H1 (cell line): Measurements from ENCODE around the gene NFAM1. TPM values are rescaled to one million over a fixed set of nuclear protein-coding genes. Genes with fewer than 3 reads are reported as not detected.

Source experiments
- CTCF ChIA-PET: fragments of 300-600 bp; sonication (Branson Sonifier 250); formaldehyde crosslinking; loops from one replicate; lab custom pipeline; 2021; ENCODE audit not compliant: partially characterized antibody; lab: Charles Lee
- POLR2A ChIA-PET: fragments of 300-600 bp; sonication (Branson Sonifier 250); formaldehyde crosslinking; loops from one replicate; lab custom pipeline; 2021; ENCODE audit warnings: inconsistent platforms; ENCODE audit not compliant: partially characterized antibody; lab: Charles Lee
- DNase-seq, 2 experiments: peaks; one replicate each; pipeline versions ENCODE4 v3.0.0 to v3.0.0-alpha.2; 2010 to 2022; ENCODE audit warnings: low spot score in 2 of 2, low read depth in 1 of 2, mixed read lengths in 1 of 2
- FAIRE-seq: peaks from 2 replicates; lab custom pipeline; 2011; peaks lifted over from hg19 to GRCh38; lab: Jason Lieb, UNC
- H2AFZ ChIP-seq: 2 replicates; pipeline ENCODE4 v1.8.1; 2012; ENCODE audit warnings: low read length, inconsistent platforms
- H2AK5ac ChIP-seq: 2 replicates; pipeline ENCODE4 v1.6.1; 2013; ENCODE audit warnings: low read depth, low read length
- H2BK120ac ChIP-seq: replicated peaks from 2 replicates; pipeline ENCODE3; 2013; ENCODE audit warnings: low read depth, low read length, inconsistent platforms
- H2BK12ac ChIP-seq: 2 replicates; pipeline ENCODE4 v1.6.1; 2013; ENCODE audit warnings: low read depth, low read length
- H2BK15ac ChIP-seq: 2 replicates; pipeline ENCODE4 v1.6.1; 2013; ENCODE audit warnings: low read length
- H2BK20ac ChIP-seq: 2 replicates; pipeline ENCODE4 v1.6.1; 2013; ENCODE audit warnings: low read length
- H2BK5ac ChIP-seq: 2 replicates; pipeline ENCODE4 v1.6.1; 2013; ENCODE audit warnings: low read depth, low read length
- H3K14ac ChIP-seq: 2 replicates; pipeline ENCODE4 v1.6.1; 2013; ENCODE audit warnings: inconsistent platforms; ENCODE audit not compliant: insufficient read length
- H3K18ac ChIP-seq: 2 replicates; pipeline ENCODE4 v1.6.1; 2013; ENCODE audit warnings: low read length; ENCODE audit errors: extremely low read depth
- H3K23ac ChIP-seq: 2 replicates; pipeline ENCODE4 v1.6.1; 2013; ENCODE audit warnings: inconsistent platforms; ENCODE audit not compliant: insufficient read length
- H3K23me2 ChIP-seq: 2 replicates; pipeline ENCODE4 v1.6.1; 2013; ENCODE audit warnings: low read depth, low read length
- H3K27ac ChIP-seq: 2 replicates; pipeline ENCODE4 v1.6.1; 2011; ENCODE audit warnings: low read depth, low read length, inconsistent platforms
- H3K27me3 ChIP-seq, 4 experiments: replicated peaks in 1 of 4; 1 replicate in 1 of 4; 2 replicates in 3 of 4; pipeline versions ENCODE4 v1.6.1 to v1.8.1; 2011 to 2013; ENCODE audit warnings: low read length in 3 of 4, mild to moderate bottlenecking in 3 of 4, inconsistent platforms in 2 of 4, mixed read lengths in 2 of 4, moderate library complexity in 1 of 4; ENCODE audit not compliant: control insufficient read depth in 3 of 4, insufficient read depth in 3 of 4; ENCODE audit errors: extremely low read depth in 1 of 4
- H3K36me3 ChIP-seq, 4 experiments: 2 replicates each; pipeline versions ENCODE4 v1.6.1 to v1.8.1; 2011 to 2013; ENCODE audit warnings: mild to moderate bottlenecking in 4 of 4, low read length in 3 of 4, moderate library complexity in 2 of 4, control low read depth in 1 of 4, inconsistent platforms in 1 of 4; ENCODE audit not compliant: insufficient read depth in 4 of 4, control insufficient read depth in 2 of 4
- H3K4ac ChIP-seq: replicated peaks from 2 replicates; pipeline ENCODE3; 2013; ENCODE audit warnings: low read length, low read depth, mixed read lengths, inconsistent platforms; ENCODE audit not compliant: insufficient read length
- H3K4me1 ChIP-seq, 4 experiments: replicated peaks in 1 of 4; 1 replicate in 1 of 4; 2 replicates in 3 of 4; pipeline versions ENCODE4 v1.6.1 to v1.8.1; 2011 to 2013; ENCODE audit warnings: low read length in 3 of 4, inconsistent platforms in 2 of 4, mixed read lengths in 1 of 4; ENCODE audit not compliant: insufficient read depth in 4 of 4, control insufficient read depth in 3 of 4
- H3K4me2 ChIP-seq, 2 experiments: 2 replicates each; pipeline versions ENCODE4 v1.6.1 to v1.8.1; 2011 to 2013; ENCODE audit warnings: low read depth in 2 of 2, low read length in 2 of 2, control low read depth in 1 of 2, inconsistent platforms in 1 of 2, mild to moderate bottlenecking in 1 of 2; ENCODE audit not compliant: insufficient read depth in 1 of 2
- H3K4me3 ChIP-seq, 4 experiments: fragments of 200-600, 300-600 bp in 1 of 4; sonication (generic), shearing (Covaris generic), sonication (Bioruptor Twin) in 1 of 4; 2 replicates each; pipeline versions ENCODE4 v1.5.1 to v1.8.1; 2011 to 2016; ENCODE audit warnings: low read length in 4 of 4, low read depth in 3 of 4, control low read depth in 2 of 4, inconsistent platforms in 2 of 4, mild to moderate bottlenecking in 2 of 4, mixed read lengths in 1 of 4, moderate library complexity in 1 of 4; ENCODE audit not compliant: insufficient read depth in 2 of 4; ENCODE audit errors: extremely low read depth in 1 of 4
- H3K56ac ChIP-seq: replicated peaks from 2 replicates; pipeline ENCODE3; 2013; ENCODE audit warnings: low read depth, mild to moderate bottlenecking, mixed read lengths, low read length, inconsistent platforms; ENCODE audit not compliant: insufficient read length
- H3K79me1 ChIP-seq: 2 replicates; pipeline ENCODE4 v1.6.1; 2013; ENCODE audit warnings: low read depth, low read length, control low read depth
- H3K79me2 ChIP-seq, 2 experiments: 2 replicates each; pipeline versions ENCODE4 v1.6.1 to v1.8.1; 2012 to 2013; ENCODE audit warnings: low read length in 2 of 2, mild to moderate bottlenecking in 2 of 2, inconsistent platforms in 1 of 2; ENCODE audit not compliant: insufficient read depth in 2 of 2, control insufficient read depth in 1 of 2
- H3K9ac ChIP-seq, 4 experiments: replicated peaks in 1 of 4; 1 replicate in 1 of 4; 2 replicates in 3 of 4; pipeline versions ENCODE4 v1.6.1 to v1.8.1; 2011 to 2013; ENCODE audit warnings: low read depth in 3 of 4, low read length in 3 of 4, control low read depth in 2 of 4, mild to moderate bottlenecking in 2 of 4, moderate library complexity in 2 of 4, inconsistent platforms in 1 of 4; ENCODE audit errors: extremely low read depth in 1 of 4
- H3K9me3 ChIP-seq, 2 experiments: 2 replicates each; pipeline versions ENCODE4 v1.6.1 to v1.8.1; 2012 to 2013; ENCODE audit warnings: mild to moderate bottlenecking in 2 of 2, moderate library complexity in 2 of 2, control low read depth in 1 of 2, inconsistent platforms in 1 of 2, low read depth in 1 of 2, low read length in 1 of 2, mixed read lengths in 1 of 2; ENCODE audit not compliant: insufficient read depth in 2 of 2
- H4K20me1 ChIP-seq, 2 experiments: replicated peaks in 1 of 2; 2 replicates each; pipeline versions ENCODE3 to v1.8.1; 2011 to 2013; ENCODE audit warnings: inconsistent platforms in 2 of 2, low read length in 2 of 2, mild to moderate bottlenecking in 1 of 2; ENCODE audit not compliant: insufficient read depth in 2 of 2, control insufficient read depth in 1 of 2
- H4K5ac ChIP-seq: 2 replicates; pipeline ENCODE4 v1.6.1; 2013; ENCODE audit warnings: low read length, low read depth, mixed read lengths, inconsistent platforms; ENCODE audit not compliant: insufficient read length
- H4K8ac ChIP-seq: 2 replicates; pipeline ENCODE4 v1.8.0; 2013; ENCODE audit warnings: mild to moderate bottlenecking, moderate library complexity, low read length, inconsistent platforms; ENCODE audit not compliant: insufficient read depth; ENCODE audit errors: extremely low read depth
- H4K91ac ChIP-seq: replicated peaks from 2 replicates; pipeline ENCODE3; 2013; ENCODE audit warnings: low read length, mixed read lengths, inconsistent platforms; ENCODE audit not compliant: insufficient read length
- BCL11A ChIP-seq, 2 experiments: IDR thresholded peaks; one replicate each; pipeline ENCODE4 v1.6.1; 2011; ENCODE audit warnings: low read depth in 2 of 2, low read length in 2 of 2, mild to moderate bottlenecking in 2 of 2
- FOSL1 ChIP-seq: IDR thresholded peaks from 2 replicates; pipeline ENCODE4 v1.6.1; 2011; ENCODE audit warnings: mild to moderate bottlenecking, low read depth, low read length, moderate library complexity; ENCODE audit not compliant: insufficient read depth
- MAFK ChIP-seq: IDR thresholded peaks from 2 replicates; pipeline ENCODE4 v1.6.1; 2012; ENCODE audit warnings: low read depth, mild to moderate bottlenecking, improper control_type of control experiment, low read length
- TAF1 ChIP-seq: IDR thresholded peaks from 2 replicates; pipeline ENCODE4 v1.6.1; 2011; ENCODE audit warnings: mild to moderate bottlenecking, low read depth, low read length
- WGBS, 2 experiments: shearing (Covaris generic) in 1 of 2; methylation state at CpG; one replicate each; pipeline versions ENCODE4 v1.1.6 to v1.1.7; 2013 to 2015; ENCODE audit warnings: low lambda C conversion rate in 2 of 2, mixed read lengths in 2 of 2, inconsistent platforms in 1 of 2, low coverage in 1 of 2, missing lambda C conversion rate in 1 of 2; ENCODE audit not compliant: insufficient replicate concordance in 2 of 2, insufficient coverage in 1 of 2, insufficient read length in 1 of 2; ENCODE audit errors: extremely low coverage in 1 of 2, missing lambda C conversion rate in 1 of 2; 5-methylcytosine and 5-hydroxymethylcytosine counted together
- polyA plus RNA-seq, 7 experiments: library from polyadenylated mRNA; depleted of rRNA in 3 of 7; stranded (reverse) in 5 of 7; unstranded in 2 of 7; fragments of >200 nt in 5 of 7; fragments of 200-250 nt in 2 of 7; gene quantifications; 1 replicate in 5 of 7; 2 replicates in 1 of 7; 4 replicates in 1 of 7; pipeline versions ENCODE4 v1.2.1 to v1.2.3, GENCODE V29; 2011 to 2013; ENCODE audit warnings: missing spikeins in 2 of 7, mixed read lengths in 2 of 7
- total RNA-seq: library from RNA; stranded (reverse); fragmentation: NEBNext Ultra II Directional; extraction: Animal tissue kit (Norgen Biotek cat#: 25700); gene quantifications from 2 replicates; pipeline ENCODE4 v1.2.1, GENCODE V29; 2021
- TF ChIP-seq, protein P1 (sequence below): IDR thresholded peaks from 2 replicates; pipeline ENCODE4 v1.6.1; 2012; ENCODE audit warnings: inconsistent platforms
- TF ChIP-seq, protein P2 (sequence below), 3 experiments: IDR thresholded peaks; 1 replicate in 2 of 3; 2 replicates in 1 of 3; pipeline versions ENCODE4 v1.5.1 to v1.6.1; 2011; ENCODE audit warnings: low read length in 3 of 3, mild to moderate bottlenecking in 3 of 3, inconsistent platforms in 2 of 3, low read depth in 1 of 3, moderate library complexity in 1 of 3; ENCODE audit not compliant: insufficient read depth in 1 of 3; ENCODE audit errors: control extremely low read depth in 1 of 3

NFAM1 gene
- total and polyA plus RNA-seq, 2 of the 8 experiments (the other 6 are each of a cell fraction or from before 2014, with no cell fraction given) = 0.62 to 0.73 TPM

- DNase-seq (no peak), FAIRE-seq (no peak)
- H2BK20ac ChIP-seq = no peak overlapping the region
- H3K4me3 ChIP-seq = no peak overlapping the region
- 85% methylated on average over 24 of the region's 24 CpGs; no CpG with 5 or more reads in 1 of the 2 experiments for WGBS, 2 experiments
- no peak overlapping the region for H2BK120ac ChIP-seq
- no peak overlapping the region for H2AFZ ChIP-seq
- H3K56ac ChIP-seq = no peak overlapping the region
- no peak overlapping the region for H2BK5ac ChIP-seq
- H3K9me3 ChIP-seq = no peaks in the 10 kb centered on the region
- no peak overlapping the region for H3K4ac ChIP-seq
- H3K18ac ChIP-seq = no peak overlapping the region
- H3K23ac ChIP-seq = no peak overlapping the region
- no peaks in the 10 kb centered on the region for H3K79me1 ChIP-seq
- H4K91ac ChIP-seq = no peak overlapping the region
- ChIA-PET CTCF (interaction anchor here (0.9 to 2.0 kb wide), 14 partner anchors 9 to 227 kb away, joined by 3 to 7 read pairs (median 3); partner anchors contain the start of gene NFAM1), POLR2A (no interaction called here)
- H3K36me3 ChIP-seq = no peaks in the 10 kb centered on the region
- no peaks in the 10 kb centered on the region for H3K79me2 ChIP-seq
- H3K14ac ChIP-seq = no peak overlapping the region
- no peaks in the 10 kb centered on the region for H4K20me1 ChIP-seq
- H4K8ac ChIP-seq = no peak overlapping the region; the same call in 1 of the 2 replicates
- no peak overlapping the region for H3K4me2 ChIP-seq
- H2AK5ac ChIP-seq = no peak overlapping the region
- TF ChIP-seq FOSL1 = no peak
- TF ChIP-seq, protein P1, sequence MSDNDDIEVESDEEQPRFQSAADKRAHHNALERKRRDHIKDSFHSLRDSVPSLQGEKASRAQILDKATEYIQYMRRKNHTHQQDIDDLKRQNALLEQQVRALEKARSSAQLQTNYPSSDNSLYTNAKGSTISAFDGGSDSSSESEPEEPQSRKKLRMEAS = no peak
- TF ChIP-seq BCL11A (IDR thresholded peaks at IDR 0.05; ENCODE audit: low read depth in 2 of 2, low read length in 2 of 2) = no peak
- TF ChIP-seq MAFK = no peak
- no peak for TF ChIP-seq TAF1
- TF ChIP-seq, protein P2, sequence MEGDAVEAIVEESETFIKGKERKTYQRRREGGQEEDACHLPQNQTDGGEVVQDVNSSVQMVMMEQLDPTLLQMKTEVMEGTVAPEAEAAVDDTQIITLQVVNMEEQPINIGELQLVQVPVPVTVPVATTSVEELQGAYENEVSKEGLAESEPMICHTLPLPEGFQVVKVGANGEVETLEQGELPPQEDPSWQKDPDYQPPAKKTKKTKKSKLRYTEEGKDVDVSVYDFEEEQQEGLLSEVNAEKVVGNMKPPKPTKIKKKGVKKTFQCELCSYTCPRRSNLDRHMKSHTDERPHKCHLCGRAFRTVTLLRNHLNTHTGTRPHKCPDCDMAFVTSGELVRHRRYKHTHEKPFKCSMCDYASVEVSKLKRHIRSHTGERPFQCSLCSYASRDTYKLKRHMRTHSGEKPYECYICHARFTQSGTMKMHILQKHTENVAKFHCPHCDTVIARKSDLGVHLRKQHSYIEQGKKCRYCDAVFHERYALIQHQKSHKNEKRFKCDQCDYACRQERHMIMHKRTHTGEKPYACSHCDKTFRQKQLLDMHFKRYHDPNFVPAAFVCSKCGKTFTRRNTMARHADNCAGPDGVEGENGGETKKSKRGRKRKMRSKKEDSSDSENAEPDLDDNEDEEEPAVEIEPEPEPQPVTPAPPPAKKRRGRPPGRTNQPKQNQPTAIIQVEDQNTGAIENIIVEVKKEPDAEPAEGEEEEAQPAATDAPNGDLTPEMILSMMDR (IDR thresholded peaks at IDR 0.05; ENCODE audit: control extremely low read depth in 1 of 3, insufficient read depth in 1 of 3, low read depth in 1 of 3, low read length in 3 of 3) = peak in 2 of 3 experiments; percentile 24; a peak in 2 of 4 replicates
- no peaks in the 10 kb centered on the region for H3K23me2 ChIP-seq
- no peak overlapping the region for H2BK12ac ChIP-seq
- no peak overlapping the region for H3K9ac ChIP-seq
- peaks cover 0 to 6% (median 3%) of the 10 kb centered on the region in 4 experiments; a peak in 4 of 7 replicates for H3K4me1 ChIP-seq
- no peak overlapping the region for H3K27ac ChIP-seq
- peak overlapping the region; percentile 46; the same call in 1 of the 2 replicates for H2BK15ac ChIP-seq
- no peak overlapping the region for H4K5ac ChIP-seq
- H3K27me3 ChIP-seq = no peaks in the 10 kb centered on the region
Observed at GRCh38 chr22:42396621-42397331, 35.4 kb downstream of the NFAM1 start.
